ENCODE measurements around the gene HOXD9. TPM values are rescaled to one million over a fixed set of nuclear protein-coding genes. Genes with fewer than 3 reads are reported as not detected.

HOXD9 gene
- polyA plus RNA-seq, 3 donors = not detected

- no peak overlapping the region for H3K27ac ChIP-seq (ENCODE audit: low read depth in 1 of 2, low read length in 2 of 2)
- Mint-ChIP-seq H3K27me3 (ENCODE audit: low read depth in 3 of 3) (peaks cover 84 to 95% (median 91%) of the 10 kb centered on the region in 3 donors), H3K4me1 (peaks cover 23% of the 10 kb centered on the region), H3K4me3 (peak overlapping the region in 1 of 2 donors; percentile 76), H3K36me3 (peaks cover 4 to 12% of the 10 kb centered on the region in 2 donors), H3K27ac (no peak overlapping the region), H3K9me3 (peaks cover 9 to 42% (median 27%) of the 10 kb centered on the region in 7 donors)
- DNase-seq = no peak
- TF ChIP-seq, protein P1, sequence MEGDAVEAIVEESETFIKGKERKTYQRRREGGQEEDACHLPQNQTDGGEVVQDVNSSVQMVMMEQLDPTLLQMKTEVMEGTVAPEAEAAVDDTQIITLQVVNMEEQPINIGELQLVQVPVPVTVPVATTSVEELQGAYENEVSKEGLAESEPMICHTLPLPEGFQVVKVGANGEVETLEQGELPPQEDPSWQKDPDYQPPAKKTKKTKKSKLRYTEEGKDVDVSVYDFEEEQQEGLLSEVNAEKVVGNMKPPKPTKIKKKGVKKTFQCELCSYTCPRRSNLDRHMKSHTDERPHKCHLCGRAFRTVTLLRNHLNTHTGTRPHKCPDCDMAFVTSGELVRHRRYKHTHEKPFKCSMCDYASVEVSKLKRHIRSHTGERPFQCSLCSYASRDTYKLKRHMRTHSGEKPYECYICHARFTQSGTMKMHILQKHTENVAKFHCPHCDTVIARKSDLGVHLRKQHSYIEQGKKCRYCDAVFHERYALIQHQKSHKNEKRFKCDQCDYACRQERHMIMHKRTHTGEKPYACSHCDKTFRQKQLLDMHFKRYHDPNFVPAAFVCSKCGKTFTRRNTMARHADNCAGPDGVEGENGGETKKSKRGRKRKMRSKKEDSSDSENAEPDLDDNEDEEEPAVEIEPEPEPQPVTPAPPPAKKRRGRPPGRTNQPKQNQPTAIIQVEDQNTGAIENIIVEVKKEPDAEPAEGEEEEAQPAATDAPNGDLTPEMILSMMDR (IDR thresholded peaks at IDR 0.05) = no peak
- H3K36me3 ChIP-seq (replicated peaks in 1 of 2; ENCODE audit: control insufficient read depth in 1 of 2, insufficient read depth in 2 of 2, low read length in 2 of 2) = no peaks in the 10 kb centered on the region
- H3K4me1 ChIP-seq (ENCODE audit: control insufficient read depth in 1 of 2, insufficient read depth in 2 of 2, low read length in 2 of 2) = peaks cover 0 to 15% of the 10 kb centered on the region in 2 donors
- no peak overlapping the region for H3K9ac ChIP-seq (ENCODE audit: insufficient read depth, low read length, poor library complexity, severe bottlenecking)
- H3K4me3 ChIP-seq (replicated peaks in 1 of 3; ENCODE audit: low read depth in 2 of 3, low read length in 3 of 3) = no peak overlapping the region
- intact Hi-C loops (cut with micrococcal nuclease) = loop anchor here in 1 of 2 donors (5.0 kb wide), 1 partner anchor 36 kb away; no protein-coding TSS in a partner anchor
- 14% methylated on average over 4 of the region's 7 CpGs for WGBS (ENCODE audit: insufficient coverage)
- no peaks in the 10 kb centered on the region for H3K79me2 ChIP-seq (ENCODE audit: insufficient read depth, low read length)
- H3K27me3 ChIP-seq (ENCODE audit: control insufficient read depth in 2 of 2, insufficient read depth in 2 of 2, low read length in 2 of 2) = peaks cover 91 to 96% of the 10 kb centered on the region in 2 donors
- H3K4me2 ChIP-seq (replicated peaks; ENCODE audit: extremely low read depth, low read length, poor library complexity, severe bottlenecking) = no peak overlapping the region
- peaks cover 10 to 61% of the 10 kb centered on the region in 2 donors for H3K9me3 ChIP-seq (replicated peaks in 1 of 2; ENCODE audit: control insufficient read depth in 1 of 2, insufficient read depth in 1 of 2, low read length in 2 of 2)
- no peak overlapping the region for H2AFZ ChIP-seq (ENCODE audit: insufficient read depth, low read depth, low read length, poor library complexity, severe bottlenecking)
- no peaks in the 10 kb centered on the region for H4K20me1 ChIP-seq (ENCODE audit: insufficient read depth, low read length)
Measured at GRCh38 chr2:176076063-176076462, 46.5 kb upstream of the HOXD9 start.

GRCh38 chr2:176076796-176077195, 45.7 kb upstream of the HOXD9 start:
- Histone ChIP-seq H3K4me3 (replicated peaks in 1 of 3; ENCODE audit: low read depth in 2 of 3, low read length in 3 of 3) (no peak overlapping the region), H4K20me1 (ENCODE audit: insufficient read depth, low read length) (no peaks in the 10 kb centered on the region), H3K27ac (ENCODE audit: low read depth in 1 of 2, low read length in 2 of 2) (no peak overlapping the region), H2AFZ (ENCODE audit: insufficient read depth, low read depth, low read length, poor library complexity, severe bottlenecking) (no peak overlapping the region), H3K27me3 (ENCODE audit: control insufficient read depth in 2 of 2, insufficient read depth in 2 of 2, low read length in 2 of 2) (peaks cover 91 to 96% of the 10 kb centered on the region in 2 donors), H3K9ac (ENCODE audit: insufficient read depth, low read length, poor library complexity, severe bottlenecking) (no peak overlapping the region), H3K36me3 (replicated peaks in 1 of 2; ENCODE audit: control insufficient read depth in 1 of 2, insufficient read depth in 2 of 2, low read length in 2 of 2) (no peaks in the 10 kb centered on the region), H3K4me1 (ENCODE audit: control insufficient read depth in 1 of 2, insufficient read depth in 2 of 2, low read length in 2 of 2) (peaks cover 0 to 15% of the 10 kb centered on the region in 2 donors), H3K4me2 (replicated peaks; ENCODE audit: extremely low read depth, low read length, poor library complexity, severe bottlenecking) (no peak overlapping the region), H3K9me3 (replicated peaks in 1 of 2; ENCODE audit: control insufficient read depth in 1 of 2, insufficient read depth in 1 of 2, low read length in 2 of 2) (peaks cover 10 to 66% of the 10 kb centered on the region in 2 donors), H3K79me2 (ENCODE audit: insufficient read depth, low read length) (no peaks in the 10 kb centered on the region)
- H3K36me3 Mint-ChIP-seq = peaks cover 8 to 15% of the 10 kb centered on the region in 2 donors
- no CpG with 5 or more reads among the region's 2 CpGs for WGBS (ENCODE audit: insufficient coverage)
- no peak overlapping the region for H3K27ac Mint-ChIP-seq
- peaks cover 10 to 45% (median 35%) of the 10 kb centered on the region in 7 donors for H3K9me3 Mint-ChIP-seq
- peak overlapping the region in 1 of 2 donors; percentile 76 for H3K4me3 Mint-ChIP-seq
- peaks cover 84 to 95% (median 91%) of the 10 kb centered on the region in 3 donors for H3K27me3 Mint-ChIP-seq (ENCODE audit: low read depth in 3 of 3)
- intact Hi-C loops (cut with micrococcal nuclease) = loop anchor here in 1 of 2 donors (5.0 kb wide), 1 partner anchor 36 kb away; no protein-coding TSS in a partner anchor
- H3K4me1 Mint-ChIP-seq = peaks cover 24% of the 10 kb centered on the region
- no peak for DNase-seq
- TF ChIP-seq, protein P1 (IDR thresholded peaks at IDR 0.05) = no peak

Data from CD14-positive monocyte (primary cell).